Adrenal gland (tissue), 5 donors: ENCODE data around the gene SNAI3.
A peak's percentile ranks its signal among the peaks of the same experiment; 100 is the strongest.

Experiments
- CTCF ChIP-seq, 6 experiments: fragments of 450-650 bp in 4 of 6; fragments of 200-600 bp in 2 of 6; sonication (generic) in 1 of 6; IDR thresholded peaks; 1 replicate in 5 of 6; 2 replicates in 1 of 6; pipeline versions ENCODE4 v1.5.1 to v1.8.0; 2016 to 2021; ENCODE audit warnings: antibody characterized with exemption in 6 of 6, mild to moderate bottlenecking in 2 of 6, moderate library complexity in 1 of 6
- POLR2A ChIP-seq, 2 donors: fragments of 450-650 bp; IDR thresholded peaks; one replicate each; pipeline ENCODE4 v1.6.1; 2017; ENCODE audit warnings: antibody characterized with exemption in 2 of 2, mild to moderate bottlenecking in 2 of 2, moderate library complexity in 1 of 2
- donor health status: DM: no; HTN: no; CAD: no.

- TF ChIP-seq CTCF (IDR thresholded peaks at IDR 0.05) (no peak), POLR2A (IDR thresholded peaks at IDR 0.05) (peak; percentile 14 to 25)
Observed at GRCh38 chr16:88650749-88651275, 35.5 kb downstream of the SNAI3 start, which contains the start of gene CYBA.
